Epithelial cell of proximal tubule (primary cell): ENCODE data around the gene INTS2. TPM values are rescaled to one million over a fixed set of nuclear protein-coding genes. Genes with fewer than 3 reads are reported as not detected.

Source experiments
- DNase-seq: peaks from one replicate; pipeline ENCODE4 v3.0.0-alpha.2; 2011; ENCODE audit warnings: low read depth
- H3K4me3 ChIP-seq: 2 replicates; pipeline ENCODE4 v1.5.1; 2011; ENCODE audit warnings: low read depth, mild to moderate bottlenecking, low read length
- CTCF ChIP-seq: conservative IDR thresholded peaks from 2 replicates; pipeline ENCODE4 v1.5.1; 2012; ENCODE audit warnings: low read depth, mild to moderate bottlenecking, low read length
- total RNA-seq: library from RNA; depleted of rRNA; stranded (reverse); fragments of >200 nt; gene quantifications from 2 replicates; pipeline ENCODE4 v1.2.3, GENCODE V29; 2015

The INTS2 gene
- total RNA-seq, 1 donor from 2014 or later = 10.0 TPM

DNA sequence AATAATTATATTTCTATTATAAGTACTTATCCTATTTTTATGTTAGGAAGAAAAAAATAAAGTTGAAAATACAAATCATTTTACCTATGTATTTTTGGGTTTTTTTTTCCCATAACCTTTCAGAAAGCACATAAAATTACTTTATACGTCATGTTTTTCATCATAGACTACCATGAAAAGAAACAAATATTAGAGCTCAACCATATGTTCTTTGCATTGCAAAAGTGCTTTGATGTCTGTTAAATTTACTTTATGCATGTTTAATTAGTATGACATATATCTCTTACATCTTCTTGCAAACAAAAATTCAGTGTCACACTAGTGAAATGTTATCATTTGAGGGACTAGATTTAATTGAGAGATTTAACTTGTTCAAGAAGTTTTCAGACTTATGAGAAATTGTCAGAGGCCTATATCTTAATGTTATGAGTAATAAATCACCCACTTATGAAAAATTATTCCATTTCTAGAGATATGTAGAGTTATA is 88.4 kb downstream of the INTS2 start:
- no peak for DNase-seq
- TF ChIP-seq CTCF = no peak
- no peak overlapping the region for H3K4me3 ChIP-seq

- H3K4me3 ChIP-seq = no peak overlapping the region
- TF ChIP-seq CTCF = peak; percentile 89
- peak; percentile 15 for DNase-seq
Observed at GRCh38 chr17:61837175-61838051, 90.4 kb downstream of the INTS2 start.

DNA sequence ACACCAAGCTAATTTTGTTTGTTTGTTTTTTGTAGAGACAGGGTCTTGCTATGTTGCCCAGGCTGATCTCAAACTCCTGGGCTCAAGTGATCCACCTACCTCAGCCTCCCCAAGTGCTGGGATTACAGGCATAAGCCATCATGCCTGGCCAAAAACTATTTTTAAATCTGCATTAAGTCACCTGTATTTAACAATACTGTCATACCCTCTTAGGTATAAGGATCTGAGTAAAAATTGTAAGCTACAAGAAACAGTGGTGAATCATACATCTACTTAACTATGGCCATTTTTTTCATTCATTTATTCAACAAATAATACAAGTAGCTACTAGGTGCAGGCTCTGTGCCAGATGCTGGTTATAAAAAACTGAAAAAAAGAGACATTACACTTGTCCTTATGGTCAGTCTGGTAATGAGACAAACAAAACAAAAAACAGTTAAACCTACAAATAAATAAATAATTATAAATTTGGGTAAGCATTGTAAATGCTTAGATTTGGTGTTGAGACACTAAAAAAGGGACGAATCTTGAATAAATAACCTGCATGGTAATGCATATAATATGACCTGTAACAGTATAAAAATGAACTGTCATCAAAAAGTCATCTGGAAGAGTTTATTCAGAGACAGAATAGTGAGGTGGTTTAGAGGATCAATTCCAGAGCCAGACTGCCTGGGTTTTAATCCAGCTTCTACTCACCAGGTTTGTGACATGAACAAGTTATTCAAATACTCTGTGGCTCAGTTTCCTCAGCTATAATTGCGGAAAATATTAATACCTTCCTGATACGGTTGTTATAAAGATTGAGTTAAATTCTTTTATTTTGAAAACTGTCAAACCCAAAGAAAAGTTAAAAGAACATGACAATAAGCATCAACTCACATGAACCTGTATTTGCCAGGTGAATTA is 91.3 kb downstream of the INTS2 start:
- no peak for TF ChIP-seq CTCF
- no peak for DNase-seq
- H3K4me3 ChIP-seq = no peak overlapping the region

GRCh38 chr17:61835606-61836005 is 92.2 kb downstream of the INTS2 start:
- no peak for DNase-seq
- no peak overlapping the region for H3K4me3 ChIP-seq
- TF ChIP-seq CTCF = no peak

DNA sequence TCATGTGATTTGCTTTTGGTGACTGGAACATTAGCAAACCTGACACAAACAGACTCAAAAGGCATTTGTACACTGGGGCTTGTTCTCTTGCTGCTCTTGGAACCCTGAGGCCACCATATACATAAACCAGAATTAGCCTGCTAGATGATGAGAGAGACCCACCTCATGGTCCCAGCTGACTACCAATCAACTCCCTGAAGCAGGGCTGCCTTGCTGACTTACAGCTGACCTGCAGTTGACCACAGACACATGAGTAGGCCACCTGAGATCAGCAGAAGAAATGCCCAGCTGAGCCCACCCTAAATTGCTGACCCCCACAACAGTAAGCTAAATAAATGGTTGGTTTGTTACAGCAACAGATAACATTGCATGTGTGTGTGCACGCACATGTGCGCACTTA is 93.2 kb downstream of the INTS2 start:
- TF ChIP-seq CTCF = no peak
- no peak for DNase-seq
- H3K4me3 ChIP-seq = no peak overlapping the region

GRCh38 chr17:61833536-61834193 is 94.1 kb downstream of the INTS2 start:
- peak; percentile 23 for DNase-seq
- H3K4me3 ChIP-seq = no peak overlapping the region
- no peak for TF ChIP-seq CTCF
